ENCODE results near the gene SYNGR3.

The SYNGR3 gene

GRCh38 chr16:1942810-1943726 lies 46.7 kb upstream of the SYNGR3 start, which contains the start of gene MSRB1:
Gene MSRB1, minus strand, starts transcription at chr16:1943199. Its CDS starts 43 bp downstream, at chr16:1943156.
- Histone ChIP-seq H3K36me3 (ENCODE audit: control insufficient read depth, insufficient read depth, low read length) (no peaks in the 10 kb centered on the region), H3K27ac (peak within 1 kb of the TSS; percentile 47), H3K4me3 (ENCODE audit: low read depth, low read length) (peak within 1 kb of the TSS; percentile 61), H3K9me3 (ENCODE audit: control insufficient read depth, low read length) (no peaks in the 10 kb centered on the region), H3K79me2 (no peaks in the 10 kb centered on the region), H3K4me2 (ENCODE audit: low read length) (peak within 1 kb of the TSS; percentile 89), H3K27me3 (ENCODE audit: control insufficient read depth, insufficient read depth, low read length) (no peaks in the 10 kb centered on the region), H2AFZ (peak within 1 kb of the TSS; percentile 93), H3K9ac (no peak within 1 kb of the TSS), H3K4me1 (peaks cover 8% of the 10 kb centered on the region)
- no peak for TF ChIP-seq CTCF (IDR thresholded peaks at IDR 0.05)

- no peak overlapping the region for H3K4me2 ChIP-seq (ENCODE audit: low read length)
- no peaks in the 10 kb centered on the region for H3K27me3 ChIP-seq (ENCODE audit: control insufficient read depth, insufficient read depth, low read length)
- peaks cover 8% of the 10 kb centered on the region for H3K4me1 ChIP-seq
- H3K27ac ChIP-seq: no peak overlapping the region
- no peak overlapping the region for H2AFZ ChIP-seq
- no peak overlapping the region for H3K4me3 ChIP-seq (ENCODE audit: low read depth, low read length)
- H3K9me3 ChIP-seq (ENCODE audit: control insufficient read depth, low read length): no peaks in the 10 kb centered on the region
- no peaks in the 10 kb centered on the region for H3K36me3 ChIP-seq (ENCODE audit: control insufficient read depth, insufficient read depth, low read length)
- no peak for TF ChIP-seq CTCF (IDR thresholded peaks at IDR 0.05)
- H3K79me2 ChIP-seq: no peaks in the 10 kb centered on the region
- no peak overlapping the region for H3K9ac ChIP-seq
Observed at GRCh38 chr16:1944612-1945199, 45.1 kb upstream of the SYNGR3 start.

- TF ChIP-seq CTCF (IDR thresholded peaks at IDR 0.05): no peak
- H2AFZ ChIP-seq: no peak overlapping the region
- H3K27ac ChIP-seq: no peak overlapping the region
- no peak overlapping the region for H3K4me2 ChIP-seq (ENCODE audit: low read length)
- peaks cover 8% of the 10 kb centered on the region for H3K4me1 ChIP-seq
- no peak overlapping the region for H3K9ac ChIP-seq
- H3K79me2 ChIP-seq: no peaks in the 10 kb centered on the region
- no peaks in the 10 kb centered on the region for H3K9me3 ChIP-seq (ENCODE audit: control insufficient read depth, low read length)
- H3K4me3 ChIP-seq (ENCODE audit: low read depth, low read length): no peak overlapping the region
- H3K27me3 ChIP-seq (ENCODE audit: control insufficient read depth, insufficient read depth, low read length): no peaks in the 10 kb centered on the region
- no peaks in the 10 kb centered on the region for H3K36me3 ChIP-seq (ENCODE audit: control insufficient read depth, insufficient read depth, low read length)
Observed at GRCh38 chr16:1945559-1946391, 44.0 kb upstream of the SYNGR3 start.

- no peak overlapping the region for H2AFZ ChIP-seq
- H3K9ac ChIP-seq: no peak overlapping the region
- peaks cover 6% of the 10 kb centered on the region for H3K4me1 ChIP-seq
- H3K4me2 ChIP-seq (ENCODE audit: low read length): no peak overlapping the region
- H3K9me3 ChIP-seq (ENCODE audit: control insufficient read depth, low read length): no peaks in the 10 kb centered on the region
- no peaks in the 10 kb centered on the region for H3K79me2 ChIP-seq
- H3K27ac ChIP-seq: no peak overlapping the region
- H3K27me3 ChIP-seq (ENCODE audit: control insufficient read depth, insufficient read depth, low read length): no peaks in the 10 kb centered on the region
- TF ChIP-seq CTCF (IDR thresholded peaks at IDR 0.05): no peak
- H3K4me3 ChIP-seq (ENCODE audit: low read depth, low read length): no peak overlapping the region
- no peaks in the 10 kb centered on the region for H3K36me3 ChIP-seq (ENCODE audit: control insufficient read depth, insufficient read depth, low read length)
Observed at GRCh38 chr16:1946495-1947368, 43.0 kb upstream of the SYNGR3 start.

All from parathyroid adenoma (tissue), 2 donors.